LoVo (cell line): ENCODE results near the gene CHRM4.
"Not testable (repeated sequence)": the region's sequence is repeated elsewhere in the genome, so short reads cannot be mapped to it uniquely, and the experiment has no call there.

ENCODE experiments used
- DNase-seq: peaks from one replicate; pipeline ENCODE4 v3.0.0-alpha.2; 2016; ENCODE audit warnings: low spot score

Gene CHRM4

GRCh38 chr11:46381819-46382645 is 9.5 kb downstream of the CHRM4 start:
- DNase-seq: no peak

GRCh38 chr11:46381048-46381818 is 10.3 kb downstream of the CHRM4 start, which contains the start of gene MDK:
MDK (plus strand) TSS chr11:46381669; CDS start chr11:46382058, 389 bp downstream.
- DNase-seq: no peak

DNA sequence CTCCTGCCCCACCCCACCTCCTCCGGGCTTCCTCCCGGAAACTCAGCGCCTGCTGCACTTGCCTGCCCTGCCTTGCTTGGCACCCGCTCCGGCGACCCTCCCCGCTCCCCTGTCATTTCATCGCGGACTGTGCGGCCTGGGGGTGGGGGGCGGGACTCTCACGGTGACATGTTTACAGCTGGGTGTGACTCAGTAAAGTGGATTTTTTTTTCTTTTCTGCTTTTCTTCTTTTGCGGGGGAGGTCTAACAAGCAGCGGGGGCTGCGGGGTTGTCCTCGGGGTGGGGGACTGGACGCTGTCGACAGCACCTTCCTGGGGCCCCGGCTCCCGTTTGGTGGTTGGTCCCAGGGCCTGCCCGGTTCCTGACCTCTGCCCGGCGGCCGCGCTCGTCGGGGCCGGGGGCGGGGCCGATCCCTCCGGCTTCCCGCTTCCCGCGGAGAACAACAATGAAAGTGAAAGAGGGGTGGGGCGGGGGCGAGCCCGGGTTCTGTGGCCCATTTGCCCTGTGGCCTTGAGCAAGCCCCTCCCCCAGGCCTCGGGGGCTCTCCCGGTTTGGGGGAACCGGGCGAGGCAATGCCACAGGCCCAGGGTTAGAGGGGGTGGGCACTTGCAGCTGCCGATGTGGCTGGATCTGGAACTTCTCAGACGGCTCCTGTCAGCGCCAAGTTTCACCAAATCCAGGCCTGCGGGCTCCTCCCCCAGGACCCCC is 11.1 kb downstream of the CHRM4 start:
- DNase-seq: peak; percentile 43

DNA sequence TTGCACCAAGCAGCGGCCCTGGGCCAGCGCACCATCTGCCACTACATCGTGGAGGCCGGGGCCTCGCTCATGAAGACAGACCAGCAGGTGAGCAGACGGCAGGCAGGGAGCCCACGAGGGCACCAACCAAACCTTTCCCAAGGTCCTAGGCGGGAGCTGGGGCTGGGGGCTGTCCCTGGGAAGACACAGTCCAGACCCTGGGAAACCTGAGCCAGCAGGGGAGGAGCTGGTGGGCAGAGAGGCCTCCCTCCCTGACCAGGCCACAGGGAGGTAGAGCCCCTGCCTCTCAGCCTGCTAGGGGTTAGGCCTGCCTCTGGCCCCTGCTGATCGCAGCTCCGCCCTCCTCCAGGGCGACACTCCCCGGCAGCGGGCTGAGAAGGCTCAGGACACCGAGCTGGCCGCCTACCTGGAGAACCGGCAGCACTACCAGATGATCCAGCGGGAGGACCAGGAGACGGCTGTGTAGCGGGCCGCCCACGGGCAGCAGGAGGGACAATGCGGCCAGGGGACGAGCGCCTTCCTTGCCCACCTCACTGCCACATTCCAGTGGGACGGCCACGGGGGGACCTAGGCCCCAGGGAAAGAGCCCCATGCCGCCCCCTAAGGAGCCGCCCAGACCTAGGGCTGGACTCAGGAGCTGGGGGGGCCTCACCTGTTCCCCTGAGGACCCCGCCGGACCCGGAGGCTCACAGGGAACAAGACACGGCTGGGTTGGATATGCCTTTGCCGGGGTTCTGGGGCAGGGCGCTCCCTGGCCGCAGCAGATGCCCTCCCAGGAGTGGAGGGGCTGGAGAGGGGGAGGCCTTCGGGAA is 11.9 kb downstream of the CHRM4 start:
- DNase-seq: not testable (repeated sequence)

- no peak for DNase-seq
These were observed 12.6 kb downstream of the CHRM4 start for GRCh38 chr11:46378811-46379481.

- DNase-seq: no peak
These were observed 13.3 kb downstream of the CHRM4 start for GRCh38 chr11:46378296-46378695.

GRCh38 chr11:46377831-46378230 is 13.7 kb downstream of the CHRM4 start:
- no peak for DNase-seq

- no peak for DNase-seq
These were observed 14.3 kb downstream of the CHRM4 start for GRCh38 chr11:46377290-46377689.

DNA sequence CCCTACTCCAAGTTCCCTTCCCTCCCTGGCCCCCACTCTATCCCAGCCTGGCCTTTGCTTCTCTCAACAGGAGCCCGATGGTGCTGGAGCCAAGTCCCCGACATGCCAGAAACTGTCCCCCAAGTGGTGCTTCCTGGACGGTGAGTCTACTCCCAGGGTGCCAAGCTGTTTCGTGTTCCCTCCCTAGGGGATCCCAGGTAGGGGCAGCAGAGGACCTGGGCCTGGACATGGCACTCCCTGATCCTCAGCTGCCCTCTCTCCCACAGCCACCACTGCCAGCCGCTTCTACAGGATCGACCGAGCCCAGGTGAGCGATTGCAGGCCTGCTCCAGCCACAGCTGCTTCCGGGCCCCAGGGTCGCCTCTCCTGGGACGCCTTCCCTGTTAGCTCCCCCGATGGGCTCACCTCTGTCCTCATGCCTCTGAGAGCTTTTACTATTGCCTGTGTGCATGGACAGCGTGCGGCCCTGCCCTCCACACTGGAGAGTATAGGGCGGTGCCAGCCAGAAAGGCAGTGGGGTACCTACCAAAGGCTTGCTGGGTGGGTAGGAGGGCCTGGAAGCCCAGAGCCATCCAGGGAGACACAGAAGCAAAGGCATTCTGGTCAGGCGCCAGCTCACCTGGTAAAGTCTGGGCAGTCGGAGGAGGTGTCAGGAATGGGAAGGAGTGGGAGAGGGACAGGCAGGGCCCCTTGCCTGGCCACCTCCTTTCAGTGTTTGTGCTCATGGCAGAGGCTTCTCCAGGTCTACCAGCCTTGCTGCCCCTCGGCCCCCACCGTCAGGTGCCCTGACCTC is 15.1 kb downstream of the CHRM4 start:
- no peak for DNase-seq

GRCh38 chr11:46375392-46376101 is 16.0 kb downstream of the CHRM4 start:
- no peak for DNase-seq

- DNase-seq: no peak
These were observed 16.8 kb downstream of the CHRM4 start for GRCh38 chr11:46374815-46375214.

GRCh38 chr11:46373787-46374740 is 17.5 kb downstream of the CHRM4 start:
- no peak for DNase-seq

GRCh38 chr11:46372501-46372900 is 19.1 kb downstream of the CHRM4 start:
- not testable (repeated sequence) for DNase-seq

GRCh38 chr11:46372086-46372485 is 19.5 kb downstream of the CHRM4 start:
- DNase-seq: no peak

GRCh38 chr11:46371262-46371661 is 20.3 kb downstream of the CHRM4 start:
- not testable (repeated sequence) for DNase-seq

GRCh38 chr11:46370253-46370652 is 21.3 kb downstream of the CHRM4 start:
- DNase-seq: no peak

DNA sequence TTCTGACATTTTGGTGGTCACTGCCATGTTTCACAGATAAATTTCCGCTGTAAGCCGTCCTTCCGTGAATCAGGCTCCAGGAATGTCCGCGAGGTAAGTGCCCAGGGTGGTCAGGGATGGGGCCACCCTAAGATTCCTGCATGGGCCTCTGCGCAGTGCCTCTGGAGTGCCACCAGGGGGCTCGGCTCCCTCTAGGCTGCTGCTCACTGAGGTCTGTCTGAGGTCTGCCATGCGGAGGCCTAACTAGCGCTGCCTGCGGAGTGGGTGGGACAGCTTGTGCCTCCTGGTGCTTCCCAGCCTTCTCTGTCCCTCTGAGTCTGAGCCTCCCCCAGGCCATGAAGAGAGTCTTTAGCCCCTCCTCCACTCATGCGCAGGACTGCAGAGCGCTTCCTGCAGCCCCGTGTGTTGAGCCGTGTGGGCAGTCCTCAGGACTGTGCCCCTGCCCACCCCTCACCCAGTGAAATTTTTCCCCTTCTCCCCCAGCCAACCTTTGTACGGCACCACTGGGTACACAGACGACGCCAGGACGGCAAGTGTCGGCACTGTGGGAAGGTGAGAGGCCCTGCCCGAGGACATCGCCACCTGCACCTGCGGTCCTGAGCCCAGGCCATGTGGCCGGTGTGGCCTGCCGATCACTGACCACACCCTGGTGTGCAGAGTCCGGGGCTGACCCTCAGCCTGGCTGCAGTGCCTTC is 22.0 kb downstream of the CHRM4 start:
- peak; percentile 37 for DNase-seq

GRCh38 chr11:46367916-46368267 is 23.7 kb downstream of the CHRM4 start:
- no peak for DNase-seq
